Thyroid gland (tissue), 4 donors: Measurements from ENCODE around the gene PSMD3. TPM values are rescaled to one million over a fixed set of nuclear protein-coding genes. Genes with fewer than 3 reads are reported as not detected.

Experiments used
- DNase-seq, 2 donors: peaks; one replicate each; pipeline ENCODE4 v3.0.0-alpha.2; 2019
- H3K27ac ChIP-seq, 3 donors: fragments of 200-600 bp; sonication (generic); 1 replicate in 2 of 3; 2 replicates in 1 of 3; pipeline ENCODE4 v1.5.1; 2016 to 2019; ENCODE audit warnings: mild to moderate bottlenecking in 1 of 3, moderate library complexity in 1 of 3
- H3K27me3 ChIP-seq: fragments of 200-600 bp; sonication (generic); one replicate; pipeline ENCODE4 v1.5.1; 2019
- H3K36me3 ChIP-seq, 2 donors: fragments of 200-600 bp; sonication (generic); one replicate each; pipeline ENCODE4 v1.5.1; 2016 to 2019
- H3K4me1 ChIP-seq, 2 donors: fragments of 200-600 bp; sonication (generic); one replicate each; pipeline ENCODE4 v1.5.1; 2017 to 2019
- H3K4me3 ChIP-seq, 3 donors: fragments of 200-600 bp; sonication (generic); replicated peaks in 1 of 3; 1 replicate in 2 of 3; 2 replicates in 1 of 3; pipeline ENCODE4 v1.5.1; 2016; ENCODE audit warnings: mild to moderate bottlenecking in 1 of 3
- H3K9me3 ChIP-seq: fragments of 200-600 bp; sonication (generic); one replicate; pipeline ENCODE4 v1.5.1; 2017
- CTCF ChIP-seq, 6 experiments: fragments of 200-600 bp in 3 of 6; fragments of 450-650 bp in 3 of 6; sonication (generic) in 3 of 6; IDR thresholded peaks; one replicate each; pipeline ENCODE4 v1.5.1; 2016 to 2019; ENCODE audit warnings: antibody characterized with exemption in 6 of 6, mild to moderate bottlenecking in 2 of 6, inconsistent platforms in 1 of 6, moderate library complexity in 1 of 6
- POLR2A ChIP-seq, 2 donors: fragments of 450-650 bp; IDR thresholded peaks; one replicate each; pipeline ENCODE4 v1.6.1; 2017; ENCODE audit warnings: antibody characterized with exemption in 2 of 2, mild to moderate bottlenecking in 2 of 2, moderate library complexity in 1 of 2
- WGBS, 2 donors: methylation state at CpG; one replicate each; pipeline ENCODE4 v1.1.5; 2017; 5-methylcytosine and 5-hydroxymethylcytosine counted together
- intact Hi-C: fragments of 100-400 bp; cut with DNase I; formaldehyde crosslinking; loops from one replicate; pipeline ENCODE4 v1.15.1; 2023
- total RNA-seq, 4 donors: library from RNA; depleted of rRNA; stranded (reverse); fragments of >200 nt; gene quantifications; one replicate each; pipeline ENCODE4 v1.2.3, GENCODE V29; 2016

PSMD3 gene
- total RNA-seq, 4 donors from 2014 or later, result 65.0 to 100 (median 98.8) TPM

- Histone ChIP-seq H3K4me1 (peaks cover 7 to 22% of the 10 kb centered on the region in 2 donors), H3K36me3 (peaks cover 33 to 45% of the 10 kb centered on the region in 2 donors), H3K27me3 (no peaks in the 10 kb centered on the region), H3K27ac (peak overlapping the region; percentile 21 to 61 (median 43)), H3K9me3 (no peaks in the 10 kb centered on the region), H3K4me3 (no peak overlapping the region)
- intact Hi-C loops, result no loop called here
- TF ChIP-seq POLR2A (IDR thresholded peaks at IDR 0.05) (no peak), CTCF (IDR thresholded peaks at IDR 0.05) (no peak)
- WGBS, 2 donors, result 95 to 96% methylated on average over 11 of the region's 11 CpGs
- no peak for DNase-seq
Measured at GRCh38 chr17:40031706-40032105, 51.1 kb downstream of the PSMD3 start.

GRCh38 chr17:40032322-40033320 lies 52.0 kb downstream of the PSMD3 start:
- WGBS, 2 donors, result 82 to 91% methylated on average over 18 to 23 of the region's 23 CpGs

GRCh38 chr17:40033339-40033738 lies 52.7 kb downstream of the PSMD3 start:
- TF ChIP-seq CTCF (IDR thresholded peaks at IDR 0.05) (no peak), POLR2A (IDR thresholded peaks at IDR 0.05) (no peak)
- H3K27ac ChIP-seq, result no peak overlapping the region

More at GRCh38 chr17:40032322-40033320, 52.0 kb downstream of the PSMD3 start:
- Histone ChIP-seq H3K9me3 (no peaks in the 10 kb centered on the region), H3K36me3 (peaks cover 33 to 45% of the 10 kb centered on the region in 2 donors), H3K4me3 (no peak overlapping the region), H3K4me1 (peaks cover 5 to 15% of the 10 kb centered on the region in 2 donors), H3K27me3 (no peaks in the 10 kb centered on the region), H3K27ac (peak overlapping the region; percentile 21 to 61 (median 43))
- no peak for TF ChIP-seq POLR2A (IDR thresholded peaks at IDR 0.05)
- no peak for TF ChIP-seq CTCF (IDR thresholded peaks at IDR 0.05)
- intact Hi-C loops, result no loop called here
- DNase-seq, result peak; percentile 61 to 90

GRCh38 chr17:40034426-40035161 lies 54.0 kb downstream of the PSMD3 start:
- Histone ChIP-seq H3K27ac (no peak overlapping the region), H3K9me3 (no peaks in the 10 kb centered on the region), H3K4me1 (peaks cover 18 to 30% of the 10 kb centered on the region in 2 donors), H3K27me3 (no peaks in the 10 kb centered on the region), H3K4me3 (no peak overlapping the region), H3K36me3 (peaks cover 23 to 32% of the 10 kb centered on the region in 2 donors)
- intact Hi-C loops, result no loop called here
- WGBS, 2 donors, result 77 to 83% methylated on average over 8 of the region's 8 CpGs
- DNase-seq, result no peak
- TF ChIP-seq CTCF (IDR thresholded peaks at IDR 0.05), result no peak

More at GRCh38 chr17:40033339-40033738, 52.7 kb downstream of the PSMD3 start:
- H3K9me3 ChIP-seq, result no peaks in the 10 kb centered on the region
- H3K4me1 ChIP-seq, result peaks cover 6 to 18% of the 10 kb centered on the region in 2 donors
- DNase-seq, result no peak
- intact Hi-C loops, result no loop called here
- H3K4me3 ChIP-seq, result no peak overlapping the region
- H3K27me3 ChIP-seq, result no peaks in the 10 kb centered on the region
- H3K36me3 ChIP-seq, result peaks cover 33 to 42% of the 10 kb centered on the region in 2 donors
- WGBS, 2 donors, result 89 to 90% methylated on average over 5 to 8 of the region's 8 CpGs
